Cardiac muscle cell (in vitro differentiated cells and primary cell): ENCODE results near the gene CAMK2B. TPM values are rescaled to one million over a fixed set of nuclear protein-coding genes. Genes with fewer than 3 reads are reported as not detected.

Experiments used
- DNase-seq, 2 donors: peaks; one replicate each; pipeline versions ENCODE4 v3.0.0 to v3.0.0-alpha.2; 2010 to 2017; ENCODE audit warnings: low read depth in 1 of 2, low spot score in 1 of 2
- H3K27ac ChIP-seq: fragments of 200-600 bp; sonication (generic); 2 replicates; pipeline ENCODE4 v1.5.1; 2016
- H3K27me3 ChIP-seq: fragments of 200-600 bp; sonication (generic); 2 replicates; pipeline ENCODE4 v1.6.0; 2016; ENCODE audit warnings: control low read depth
- H3K36me3 ChIP-seq: fragments of 200-600 bp; sonication (generic); 2 replicates; pipeline ENCODE4 v1.5.1; 2016; ENCODE audit warnings: control low read depth
- H3K4me1 ChIP-seq: fragments of 200-600 bp; sonication (generic); 2 replicates; pipeline ENCODE4 v1.8.1; 2017; ENCODE audit warnings: low read depth, mild to moderate bottlenecking, mixed run types
- H3K4me3 ChIP-seq: fragments of 200-600 bp; sonication (generic); 2 replicates; pipeline ENCODE4 v1.5.1; 2016; ENCODE audit warnings: mild to moderate bottlenecking
- H3K9me3 ChIP-seq: fragments of 200-600 bp; sonication (generic); 2 replicates; pipeline ENCODE4 v1.5.1; 2017; ENCODE audit warnings: low read depth, mild to moderate bottlenecking, control low read depth
- CTCF ChIP-seq: IDR thresholded peaks from 2 replicates; pipeline ENCODE4 v1.5.1; 2012; ENCODE audit warnings: low read depth, mild to moderate bottlenecking, low read length
- polyA plus RNA-seq: library from polyadenylated mRNA; unstranded; fragments of >200 nt; fragmentation: Nextera tagmentation; extraction: Ambion mirVana; gene quantifications from 2 replicates; pipeline ENCODE4 v1.2.1, GENCODE V29; 2016
- total RNA-seq: library from RNA; depleted of rRNA; stranded (reverse); fragments of >200 nt; gene quantifications from 2 replicates; pipeline ENCODE4 v1.2.3, GENCODE V29; 2016

CAMK2B gene
- total and polyA plus RNA-seq, 2 experiments from 2014 or later: 7.7 to 17.7 TPM

DNA sequence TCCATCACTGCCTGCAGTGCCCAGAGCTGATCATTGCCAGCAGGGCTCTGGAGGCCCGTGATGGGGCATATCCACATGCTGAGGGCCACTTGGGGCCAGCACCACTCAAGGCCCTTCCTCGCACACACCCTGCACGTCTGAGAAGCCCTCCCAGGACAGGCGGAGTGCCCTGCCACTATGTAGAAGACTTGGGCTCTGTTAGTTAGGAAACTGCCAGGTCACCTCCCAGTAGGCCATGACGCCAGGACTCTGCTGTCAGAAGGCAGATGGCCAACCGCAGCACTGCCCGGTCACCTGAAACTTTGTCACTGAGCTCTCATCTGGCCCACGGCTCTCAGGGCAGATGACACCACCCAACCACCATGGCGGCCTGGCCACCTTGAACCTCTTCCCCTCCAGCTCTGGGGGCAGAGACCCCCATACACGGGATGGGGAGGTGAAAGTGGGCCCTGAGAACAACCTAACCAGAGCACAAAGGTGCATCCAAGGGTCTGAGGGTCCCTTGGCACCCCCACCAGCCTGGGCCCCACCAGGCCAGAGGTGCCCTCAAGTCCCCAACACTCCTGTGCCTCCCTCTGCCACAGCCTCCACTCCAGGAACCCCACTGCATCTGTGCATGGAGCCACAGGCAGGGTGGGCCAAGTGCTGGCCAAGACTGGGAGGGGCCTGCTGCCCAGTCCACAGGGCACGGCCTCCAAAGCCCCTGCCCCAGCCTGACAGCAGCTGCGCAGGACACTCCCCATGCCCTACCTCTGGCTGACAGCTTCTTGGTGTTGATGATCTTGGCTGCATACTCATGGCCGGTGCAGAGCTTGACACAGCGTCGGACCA lies 41.8 kb downstream of the CAMK2B start:
- no peaks in the 10 kb centered on the region for H3K27me3 ChIP-seq
- H3K4me3 ChIP-seq: no peak overlapping the region
- peaks cover 5% of the 10 kb centered on the region for H3K4me1 ChIP-seq
- TF ChIP-seq CTCF: no peak
- H3K36me3 ChIP-seq: no peaks in the 10 kb centered on the region
- no peak overlapping the region for H3K27ac ChIP-seq
- no peak for DNase-seq
- H3K9me3 ChIP-seq: no peaks in the 10 kb centered on the region

DNA sequence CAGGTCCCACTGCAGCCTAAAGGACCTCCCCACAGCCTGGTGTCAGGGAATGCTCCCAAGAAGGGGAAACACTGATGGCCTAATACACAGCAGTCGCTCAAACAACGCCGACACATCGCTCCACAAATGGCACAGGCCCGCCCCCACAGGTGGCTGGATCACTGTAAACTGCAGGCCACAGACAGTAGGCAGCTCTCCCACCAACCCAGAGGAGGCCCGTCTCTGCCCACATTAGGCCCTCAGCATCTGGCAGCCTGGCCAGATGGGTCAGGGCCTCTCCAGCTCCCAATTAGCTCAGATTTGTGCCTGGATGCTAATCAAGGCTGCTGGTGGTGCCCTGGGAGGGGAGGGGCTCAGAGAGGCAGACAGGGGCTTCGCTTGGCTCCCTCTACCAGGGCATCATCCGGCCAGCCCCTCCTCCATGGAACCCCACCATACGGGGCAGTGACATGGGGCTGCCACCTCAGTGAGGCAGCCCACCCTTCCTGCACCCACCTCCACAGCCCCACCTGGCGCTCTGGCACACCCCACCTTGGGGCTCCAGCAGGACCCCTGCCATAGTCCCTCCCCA lies 42.7 kb downstream of the CAMK2B start:
- Histone ChIP-seq H3K4me1 (peaks cover 5% of the 10 kb centered on the region), H3K27me3 (no peaks in the 10 kb centered on the region), H3K9me3 (no peaks in the 10 kb centered on the region), H3K36me3 (no peaks in the 10 kb centered on the region), H3K4me3 (no peak overlapping the region), H3K27ac (no peak overlapping the region)
- no peak for TF ChIP-seq CTCF
- DNase-seq: no peak

- H3K27ac ChIP-seq: no peak overlapping the region
- TF ChIP-seq CTCF: no peak
- no peaks in the 10 kb centered on the region for H3K36me3 ChIP-seq
- peaks cover 5% of the 10 kb centered on the region for H3K4me1 ChIP-seq
- no peak overlapping the region for H3K4me3 ChIP-seq
- no peaks in the 10 kb centered on the region for H3K9me3 ChIP-seq
- DNase-seq: no peak
- H3K27me3 ChIP-seq: no peaks in the 10 kb centered on the region
These were observed 43.4 kb downstream of the CAMK2B start for GRCh38 chr7:44281811-44282600.

DNA sequence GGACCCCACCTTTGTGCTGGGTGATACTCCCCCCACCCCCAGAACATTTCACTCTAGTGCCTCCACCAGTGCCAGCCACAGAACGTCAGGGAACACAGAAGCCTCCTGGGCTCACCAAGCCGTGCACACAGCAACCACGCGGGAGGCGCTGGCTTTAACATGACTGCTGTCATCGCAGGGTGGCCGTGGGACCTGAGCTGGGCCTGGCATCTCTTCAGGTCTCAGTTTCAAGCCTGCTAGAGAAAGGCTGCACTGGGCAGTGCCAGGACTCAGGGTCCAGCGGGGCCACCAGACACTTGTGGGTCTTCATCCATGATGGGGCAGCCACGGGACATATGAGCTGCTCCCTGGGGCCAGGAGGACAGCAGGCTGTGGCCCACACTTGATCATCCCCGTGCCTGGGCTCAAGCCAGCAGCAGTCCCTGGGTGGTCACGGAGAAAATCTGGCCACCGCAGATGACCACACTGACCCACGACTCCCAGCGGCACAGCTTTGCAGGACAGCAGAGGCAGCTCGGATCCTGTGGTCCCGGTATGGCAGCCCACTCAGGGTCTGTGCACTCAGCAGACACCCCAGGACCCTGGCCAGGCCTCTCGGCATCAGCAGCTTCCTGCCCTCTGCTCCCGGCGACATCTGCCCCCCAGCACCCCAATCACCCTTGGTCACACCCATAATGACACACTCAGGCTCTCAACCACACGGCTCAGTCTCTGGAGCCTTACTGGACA lies 44.2 kb downstream of the CAMK2B start:
- Histone ChIP-seq H3K36me3 (no peaks in the 10 kb centered on the region), H3K27me3 (no peaks in the 10 kb centered on the region), H3K4me3 (no peak overlapping the region), H3K27ac (no peak overlapping the region), H3K4me1 (peaks cover 5% of the 10 kb centered on the region), H3K9me3 (no peaks in the 10 kb centered on the region)
- DNase-seq: no peak
- TF ChIP-seq CTCF: no peak

GRCh38 chr7:44280636-44280992 lies 44.8 kb downstream of the CAMK2B start:
- Histone ChIP-seq H3K36me3 (no peaks in the 10 kb centered on the region), H3K4me1 (peaks cover 8% of the 10 kb centered on the region), H3K27ac (no peak overlapping the region), H3K9me3 (no peaks in the 10 kb centered on the region), H3K27me3 (no peaks in the 10 kb centered on the region), H3K4me3 (no peak overlapping the region)
- DNase-seq: no peak
- no peak for TF ChIP-seq CTCF
